ENCODE data around the gene NR1I2. TPM values are rescaled to one million over a fixed set of nuclear protein-coding genes. Genes with fewer than 3 reads are reported as not detected.

The NR1I2 gene
- total and polyA plus RNA-seq, 9 of the 15 experiments (the other 6 are each of a cell fraction or from before 2014, with no cell fraction given) = not detected

GRCh38 chr3:119834754-119835370 is 53.0 kb downstream of the NR1I2 start:
- TF ChIP-seq TBL1XR1 (IDR thresholded peaks at IDR 0.05; ENCODE audit: low read length in 2 of 2) (no peak), MEF2A (IDR thresholded peaks at IDR 0.05; ENCODE audit: control insufficient read depth, low read depth, low read length) (no peak), MCM5 (IDR thresholded peaks at IDR 0.05; ENCODE audit: low read depth) (no peak), RBM34 (IDR thresholded peaks at IDR 0.05; ENCODE audit: borderline replicate concordance, insufficient read depth, low read length) (no peak), MIER1 (IDR thresholded peaks at IDR 0.05; ENCODE audit: low read depth) (no peak), SRSF1 (IDR thresholded peaks at IDR 0.05; ENCODE audit: low read depth, low read length) (no peak), E4F1 (CRISPR knock-in tag; IDR thresholded peaks at IDR 0.05; ENCODE audit: borderline replicate concordance) (no peak), FOS (IDR thresholded peaks at IDR 0.05; ENCODE audit: extremely low read depth, insufficient read length) (no peak), HLTF (IDR thresholded peaks at IDR 0.05) (no peak), LCOR (CRISPR knock-in tag; IDR thresholded peaks at IDR 0.05) (no peak), RBFOX2 (IDR thresholded peaks at IDR 0.05; ENCODE audit: low read depth, low read length) (no peak), ZNF197 (CRISPR knock-in tag; IDR thresholded peaks at IDR 0.05; ENCODE audit: low read depth) (no peak), NCOA1 (IDR thresholded peaks at IDR 0.05; ENCODE audit: low read depth) (no peak), ZNF561 (CRISPR knock-in tag; conservative IDR thresholded peaks at IDR 0.05) (no peak), ZNF184 (CRISPR knock-in tag; IDR thresholded peaks at IDR 0.05) (no peak), POLR2AphosphoS2 (IDR thresholded peaks at IDR 0.05; ENCODE audit: low read length) (no peak), ATF2 (CRISPR knock-in tag; IDR thresholded peaks at IDR 0.05) (no peak)
- TF ChIP-seq, protein P1, sequence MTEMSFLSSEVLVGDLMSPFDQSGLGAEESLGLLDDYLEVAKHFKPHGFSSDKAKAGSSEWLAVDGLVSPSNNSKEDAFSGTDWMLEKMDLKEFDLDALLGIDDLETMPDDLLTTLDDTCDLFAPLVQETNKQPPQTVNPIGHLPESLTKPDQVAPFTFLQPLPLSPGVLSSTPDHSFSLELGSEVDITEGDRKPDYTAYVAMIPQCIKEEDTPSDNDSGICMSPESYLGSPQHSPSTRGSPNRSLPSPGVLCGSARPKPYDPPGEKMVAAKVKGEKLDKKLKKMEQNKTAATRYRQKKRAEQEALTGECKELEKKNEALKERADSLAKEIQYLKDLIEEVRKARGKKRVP (CRISPR knock-in tag; IDR thresholded peaks at IDR 0.05) = no peak
- WGBS (ENCODE audit: insufficient coverage, low coverage, missing lambda C conversion rate) = 67% methylated on average over 2 of the region's 2 CpGs
- H3K9me1 ChIP-seq (ENCODE audit: control insufficient read depth, insufficient read depth, low read length) = no peaks in the 10 kb centered on the region
- H3K9ac ChIP-seq (ENCODE audit: insufficient read depth in 1 of 2, low read depth in 2 of 2, low read length in 2 of 2) = no peak overlapping the region
- no peak overlapping the region for H3K4me2 ChIP-seq (ENCODE audit: insufficient read depth, low read length)
- H3K4me1 ChIP-seq (replicated peaks in 1 of 2; ENCODE audit: control insufficient read depth in 2 of 2, insufficient read depth in 2 of 2, low read length in 2 of 2) = no peaks in the 10 kb centered on the region
- ChIA-PET CTCF (ENCODE audit: low intra/inter-chr PET ratio) (no interaction called here), POLR2A (no interaction called here)
- H3K27me3 ChIP-seq (ENCODE audit: control insufficient read depth in 2 of 2, insufficient read depth in 2 of 2, low read length in 2 of 2) = no peaks in the 10 kb centered on the region
- no peak for FAIRE-seq
- H4K20me1 ChIP-seq (replicated peaks; ENCODE audit: control insufficient read depth, insufficient read depth, low read length) = no peaks in the 10 kb centered on the region
- BruUV-seq (replicated peaks) = no TSS peak
- in situ Hi-C loops (cut with MboI) (no loop called here), intact Hi-C loops (cut with micrococcal nuclease) (no loop called here)
- H2AFZ ChIP-seq (ENCODE audit: low read depth, low read length) = no peak overlapping the region
- no peaks in the 10 kb centered on the region for H3K36me3 ChIP-seq (ENCODE audit: control insufficient read depth, insufficient read depth, low read length)
- H3K9me3 ChIP-seq (replicated peaks; ENCODE audit: control insufficient read depth, insufficient read depth, low read depth, low read length) = no peaks in the 10 kb centered on the region
- no peak overlapping the region for H3K4me3 ChIP-seq
- DNase-seq (ENCODE audit: extremely low read depth in 1 of 4, low spot score in 3 of 4) = no peak
- H3K27ac ChIP-seq (ENCODE audit: extremely low read depth, low read depth, low read length) = no peak overlapping the region
- no peaks in the 10 kb centered on the region for H3K79me2 ChIP-seq (ENCODE audit: control insufficient read depth, insufficient read depth, low read length)
- ATAC-seq = no peak

All from K562 (cell line).